HG03457 (cell line): ENCODE data around the gene DCLRE1C.
A peak's percentile ranks its signal among the peaks of the same experiment; 100 is the strongest.
"Not testable (repeated sequence)": the region's sequence is repeated elsewhere in the genome, so short reads cannot be mapped to it uniquely, and the experiment has no call there.

Experiments used
- ATAC-seq: cut with Tn5 transposase; IDR thresholded peaks from one replicate; pipeline ENCODE4 v1.9.1; 2021; ENCODE audit warnings: moderate number of reproducible peaks; ENCODE audit not compliant: unreplicated experiment

The DCLRE1C gene

GRCh38 chr10:14891151-14891550, 62.7 kb downstream of the DCLRE1C start:
- ATAC-seq = no peak

- no peak for ATAC-seq
These were observed 64.6 kb downstream of the DCLRE1C start for GRCh38 chr10:14889318-14889717.

DNA sequence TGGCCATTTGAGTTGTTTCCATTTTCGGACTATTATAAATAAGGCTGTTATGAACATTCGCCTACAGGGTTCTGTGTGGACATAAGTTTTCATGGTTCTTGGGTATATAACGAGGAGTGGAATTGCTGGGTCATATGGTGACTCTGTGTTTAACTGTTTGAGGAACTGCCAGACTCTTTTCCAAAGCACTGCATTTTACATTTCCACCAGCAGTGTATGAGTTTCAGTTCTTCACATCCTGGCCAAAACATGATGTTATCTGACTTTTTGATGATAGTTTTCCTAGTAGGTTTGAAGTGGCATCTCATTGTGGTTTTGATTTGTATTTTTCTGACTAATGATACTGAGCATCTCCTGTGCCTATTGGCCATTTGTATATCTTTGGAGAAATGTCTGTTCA, 69.8 kb downstream of the DCLRE1C start:
- ATAC-seq = no peak

- ATAC-seq = no peak
These were observed 73.7 kb downstream of the DCLRE1C start for GRCh38 chr10:14880229-14880628.

DNA sequence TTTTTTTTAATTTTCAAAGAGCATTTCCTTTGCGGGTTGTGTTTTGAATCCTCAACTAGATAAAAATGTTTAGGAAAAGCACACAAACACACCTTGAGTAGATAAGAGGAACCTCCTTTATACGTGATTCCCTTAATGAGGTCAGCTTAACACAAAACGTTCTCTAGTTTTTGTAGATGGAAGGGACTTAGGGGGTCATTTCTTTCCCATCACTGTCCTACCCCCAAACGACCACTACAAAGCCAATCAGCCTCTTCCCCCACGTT, 74.0 kb downstream of the DCLRE1C start:
- ATAC-seq = no peak

- peak; percentile 18 for ATAC-seq
These were observed 74.6 kb downstream of the DCLRE1C start for GRCh38 chr10:14879124-14879927.

- peak; percentile 82 for ATAC-seq
These were observed 75.4 kb downstream of the DCLRE1C start, which contains the start of gene SUV39H2 for GRCh38 chr10:14878266-14879123. SUV39H2 (plus strand) TSS chr10:14878866; CDS start chr10:14878889, 23 bp downstream.

- no peak for ATAC-seq
These were observed 77.1 kb downstream of the DCLRE1C start for GRCh38 chr10:14876764-14877163.

DNA sequence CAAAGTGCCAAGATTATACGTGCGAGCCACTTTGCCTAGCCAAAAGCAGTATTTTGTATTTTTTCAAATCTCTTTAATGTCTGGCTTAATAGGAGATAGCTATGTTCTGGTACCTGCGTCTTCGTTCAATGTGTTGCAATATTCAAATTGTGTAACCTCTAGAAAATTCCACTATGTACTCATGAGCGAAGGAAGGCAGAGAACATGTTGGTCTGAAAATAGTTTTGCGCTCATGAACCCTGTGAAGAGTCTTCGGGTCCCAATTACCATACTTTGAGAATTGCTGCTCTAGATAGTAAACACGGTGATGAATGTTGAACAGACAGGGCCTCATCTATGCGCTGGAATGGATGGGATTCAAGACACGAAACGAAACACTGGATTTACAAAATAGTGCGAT, 78.0 kb downstream of the DCLRE1C start:
- ATAC-seq = no peak

DNA sequence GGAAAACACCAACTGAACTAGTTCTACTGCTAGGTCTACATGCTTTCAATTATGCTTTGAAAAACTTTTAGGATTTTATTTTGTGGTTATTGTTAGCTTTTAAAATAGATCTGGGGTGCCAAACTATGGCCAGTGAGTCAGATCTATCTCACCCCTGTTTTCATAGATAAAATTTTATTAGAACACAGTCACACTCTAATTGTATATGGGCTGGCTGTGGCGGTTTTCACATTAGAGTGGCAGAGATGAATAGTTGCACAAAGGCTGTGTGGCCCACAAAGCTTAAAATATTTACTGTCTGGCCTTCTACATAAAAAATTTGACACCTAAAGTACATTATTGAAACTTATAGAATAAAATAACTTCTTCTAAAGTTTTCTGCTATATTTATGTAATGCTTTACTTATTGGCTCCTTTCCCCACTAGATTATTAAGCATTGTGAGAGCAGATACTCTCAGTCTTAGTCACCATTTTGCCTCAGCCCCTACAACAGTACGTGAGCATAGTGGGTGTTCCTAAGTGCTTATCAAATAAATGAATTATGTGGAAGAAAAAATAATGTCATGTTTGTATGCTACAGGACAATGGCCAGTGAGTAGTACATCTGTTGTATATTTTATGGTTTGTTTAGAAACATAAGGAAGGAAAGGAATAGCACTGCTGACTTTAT, 80.7 kb downstream of the DCLRE1C start:
- ATAC-seq = no peak

DNA sequence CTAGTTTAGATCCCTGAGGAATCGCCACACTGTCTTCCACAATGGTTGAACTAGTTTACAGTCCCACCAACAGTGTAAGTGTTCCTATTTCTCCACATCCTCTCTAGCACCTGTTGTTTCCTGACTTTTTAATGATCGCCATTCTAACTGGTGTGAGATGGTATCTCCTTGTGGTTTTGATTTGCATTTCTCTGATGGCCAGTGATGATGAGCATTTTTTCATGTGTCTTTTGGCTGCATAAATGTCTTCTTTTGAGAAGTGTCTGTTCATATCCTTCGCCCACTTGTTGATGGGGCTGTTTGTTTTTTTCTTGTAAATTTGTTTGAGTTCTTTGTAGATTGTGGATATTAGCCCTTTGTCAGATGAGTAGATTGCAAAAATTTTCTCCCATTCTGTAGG, 89.0 kb downstream of the DCLRE1C start:
- not testable (repeated sequence) for ATAC-seq

- ATAC-seq = not testable (repeated sequence)
These were observed 89.4 kb downstream of the DCLRE1C start for GRCh38 chr10:14864466-14864865.

GRCh38 chr10:14860791-14861190, 93.1 kb downstream of the DCLRE1C start:
- no peak for ATAC-seq

DNA sequence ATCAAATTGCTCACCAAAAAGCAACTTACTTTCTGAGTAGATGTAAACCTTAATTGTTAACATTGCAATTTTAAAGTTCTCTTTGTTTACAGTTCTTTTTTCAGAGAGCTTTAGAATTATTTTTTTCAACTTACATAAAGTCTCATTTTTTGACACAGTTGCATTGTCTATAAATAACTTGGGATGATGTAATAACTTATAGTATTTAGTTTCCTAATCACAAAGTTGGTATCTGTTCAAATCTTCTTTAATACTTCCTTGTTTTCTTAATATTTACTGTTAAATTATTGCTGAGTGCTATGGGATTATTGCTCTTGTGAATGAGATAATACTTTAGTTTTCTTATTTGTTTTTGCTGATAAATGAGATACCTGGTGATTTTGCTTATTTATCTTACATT, 94.1 kb downstream of the DCLRE1C start:
- ATAC-seq = no peak

GRCh38 chr10:14859043-14859442, 94.9 kb downstream of the DCLRE1C start:
- no peak for ATAC-seq

DNA sequence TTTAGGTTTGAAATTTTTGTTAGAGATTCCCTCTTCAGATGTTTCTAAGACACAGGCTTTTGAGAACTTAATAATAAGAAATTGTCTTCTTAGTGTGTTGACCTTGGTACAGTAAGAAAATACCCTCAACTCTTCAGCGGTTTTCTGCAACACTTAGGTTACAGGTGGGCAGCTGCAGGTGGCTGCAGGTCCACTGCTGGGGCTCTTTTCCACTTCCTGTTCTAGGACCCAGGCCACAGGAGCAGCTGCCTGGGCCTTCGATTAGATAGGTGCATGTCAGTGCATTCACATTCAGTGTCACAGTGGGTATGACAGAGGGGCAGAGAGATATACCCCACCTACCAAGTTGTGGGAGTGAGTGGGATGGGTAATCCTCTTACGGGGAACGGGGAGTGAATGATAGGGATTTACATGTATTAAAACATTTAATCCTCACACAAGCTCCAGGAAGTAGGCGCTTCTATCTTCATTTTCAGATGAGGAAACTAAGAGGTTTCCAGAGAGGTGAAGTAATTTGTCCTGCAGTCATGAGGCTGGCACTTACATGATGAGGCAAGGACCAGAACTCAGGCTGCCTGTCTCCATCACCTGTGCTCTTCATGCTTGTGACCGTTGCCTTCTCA, 95.4 kb downstream of the DCLRE1C start:
- ATAC-seq = no peak

- no peak for ATAC-seq
These were observed 98.4 kb downstream of the DCLRE1C start for GRCh38 chr10:14855453-14855852.

DNA sequence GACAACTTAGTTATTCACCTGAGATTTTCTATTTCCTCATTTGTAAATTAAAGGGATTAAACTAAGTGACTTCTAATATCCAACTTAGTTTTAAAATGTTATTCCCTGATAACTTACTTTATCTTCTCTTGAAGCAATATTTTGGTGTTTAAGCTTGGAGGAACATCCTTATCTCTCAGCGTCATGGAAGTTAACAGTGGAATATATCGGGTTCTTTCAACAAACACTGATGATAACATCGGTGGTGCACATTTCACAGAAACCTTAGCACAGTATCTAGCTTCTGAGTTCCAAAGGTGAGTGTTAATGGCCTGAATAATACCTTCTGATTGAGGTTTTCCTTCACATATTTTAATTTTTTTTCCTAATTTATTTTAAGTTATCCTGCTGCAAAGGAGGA, 101.7 kb downstream of the DCLRE1C start:
- ATAC-seq = no peak
